ENCODE results near the gene POMGNT2.
"Not testable (repeated sequence)": the region's sequence is repeated elsewhere in the genome, so short reads cannot be mapped to it uniquely, and the experiment has no call there.

The POMGNT2 gene

GRCh38 chr3:43075904-43076661 lies 29.8 kb downstream of the POMGNT2 start:
- DNase-seq = no peak

GRCh38 chr3:43074901-43075689 lies 30.8 kb downstream of the POMGNT2 start:
- DNase-seq = no peak

GRCh38 chr3:43074482-43074881 lies 31.4 kb downstream of the POMGNT2 start:
- DNase-seq = no peak

- no peak for DNase-seq
Measured at GRCh38 chr3:43073836-43074220, 32.1 kb downstream of the POMGNT2 start.

GRCh38 chr3:43073116-43073835 lies 32.6 kb downstream of the POMGNT2 start:
- no peak for DNase-seq

- no peak for DNase-seq
Measured at GRCh38 chr3:43072361-43072760, 33.5 kb downstream of the POMGNT2 start.

GRCh38 chr3:43071313-43071893 lies 34.5 kb downstream of the POMGNT2 start:
- no peak for DNase-seq

- not testable (repeated sequence) for DNase-seq
Measured at GRCh38 chr3:43070670-43071069, 35.2 kb downstream of the POMGNT2 start.

- no peak for DNase-seq
Measured at GRCh38 chr3:43063114-43063513, 42.8 kb downstream of the POMGNT2 start.

GRCh38 chr3:43062564-43063040 lies 43.3 kb downstream of the POMGNT2 start:
- DNase-seq = no peak

- no peak for DNase-seq
Measured at GRCh38 chr3:43062040-43062563, 43.8 kb downstream of the POMGNT2 start.

GRCh38 chr3:43061101-43061895 lies 44.6 kb downstream of the POMGNT2 start:
- no peak for DNase-seq

- no peak for DNase-seq
Measured at GRCh38 chr3:43059456-43059855, 46.4 kb downstream of the POMGNT2 start.

- no peak for DNase-seq
Measured at GRCh38 chr3:43055806-43056770, 49.8 kb downstream of the POMGNT2 start.

GRCh38 chr3:43055393-43055792 lies 50.5 kb downstream of the POMGNT2 start:
- no peak for DNase-seq

- no peak for DNase-seq
Measured at GRCh38 chr3:43054754-43055153, 51.1 kb downstream of the POMGNT2 start.

- no peak for DNase-seq
Measured at GRCh38 chr3:43053291-43053690, 52.6 kb downstream of the POMGNT2 start.

GRCh38 chr3:43048470-43048869 lies 57.4 kb downstream of the POMGNT2 start:
- DNase-seq = no peak

GRCh38 chr3:43046583-43046982 lies 59.3 kb downstream of the POMGNT2 start:
- no peak for DNase-seq

- not testable (repeated sequence) for DNase-seq
Measured at GRCh38 chr3:43045079-43045478, 60.8 kb downstream of the POMGNT2 start.

- no peak for DNase-seq
Measured at GRCh38 chr3:43043793-43044192, 62.1 kb downstream of the POMGNT2 start.
